Measurements from ENCODE around the gene SYNPO2.

- no peak for TF ChIP-seq CTCF (IDR thresholded peaks at IDR 0.05)
- TF ChIP-seq POLR2AphosphoS5 (IDR thresholded peaks at IDR 0.05; ENCODE audit: insufficient read depth in 1 of 2, low read depth in 1 of 2), result no peak
- no peak for TF ChIP-seq POLR2A (IDR thresholded peaks at IDR 0.05)
Measured at GRCh38 chr4:119093042-119093827, 204.6 kb downstream of the SYNPO2 start.

All from vagina (tissue), 2 donors.